Neural cell (in vitro differentiated cells): Measurements from ENCODE around the gene MILR1. TPM values are rescaled to one million over a fixed set of nuclear protein-coding genes. Genes with fewer than 3 reads are reported as not detected.

ENCODE experiments used
- H2AFZ ChIP-seq: fragments of 200-600, 300-800 bp; sonication (generic), shearing (Covaris generic); 2 replicates; pipeline ENCODE4 v1.6.0; 2014; ENCODE audit warnings: low read depth, mild to moderate bottlenecking, antibody characterized with exemption, low read length, moderate library complexity
- H3F3A ChIP-seq: fragments of 200-600 bp; shearing (Covaris generic); 2 replicates; pipeline ENCODE4 v1.6.1; 2016; ENCODE audit warnings: mild to moderate bottlenecking, moderate library complexity, mixed read lengths, antibody characterized with exemption, low read length; ENCODE audit not compliant: insufficient read depth, poor library complexity, severe bottlenecking
- H3K27ac ChIP-seq: fragments of 200-600, 300-800 bp; sonication (generic), shearing (Covaris generic); 2 replicates; pipeline ENCODE4 v1.5.1; 2014; ENCODE audit warnings: mild to moderate bottlenecking, low read length, moderate library complexity
- H3K27me3 ChIP-seq: fragments of 300-800, 200-600 bp; sonication (generic), shearing (Covaris generic); 2 replicates; pipeline ENCODE4 v1.6.0; 2014; ENCODE audit warnings: mild to moderate bottlenecking, low read depth, low read length, moderate library complexity; ENCODE audit not compliant: insufficient read depth
- H3K36me3 ChIP-seq: fragments of 300-800, 200-600 bp; sonication (generic), shearing (Covaris generic); 2 replicates; pipeline ENCODE4 v1.5.1; 2014; ENCODE audit warnings: mild to moderate bottlenecking, antibody characterized with exemption, low read length, moderate library complexity; ENCODE audit not compliant: insufficient read depth
- H3K4me2 ChIP-seq: fragments of 300-800, 200-600 bp; sonication (generic), shearing (Covaris generic); 2 replicates; pipeline ENCODE4 v1.6.0; 2014; ENCODE audit warnings: mild to moderate bottlenecking, low read length
- H3K4me3 ChIP-seq: fragments of 300-800, 200-600 bp; sonication (generic), shearing (Covaris generic); 2 replicates; pipeline ENCODE4 v1.5.1; 2014; ENCODE audit warnings: mild to moderate bottlenecking, low read length, moderate library complexity
- H3K79me2 ChIP-seq: fragments of 200-600 bp; shearing (Covaris generic); replicated peaks from 2 replicates; pipeline ENCODE4 v1.6.0; 2014; ENCODE audit warnings: mild to moderate bottlenecking, low read length, moderate library complexity; ENCODE audit not compliant: insufficient read depth
- H3K9ac ChIP-seq: fragments of 300-800, 200-600 bp; sonication (generic), shearing (Covaris generic); 2 replicates; pipeline ENCODE4 v1.6.1; 2016; ENCODE audit warnings: mild to moderate bottlenecking, low read length, mixed read lengths
- H3K9me2 ChIP-seq: fragments of 200-600 bp; shearing (Covaris generic); 2 replicates; pipeline ENCODE4 v1.6.1; 2016; ENCODE audit warnings: mild to moderate bottlenecking, low read length, mixed read lengths; ENCODE audit not compliant: insufficient read depth
- H3K9me3 ChIP-seq: fragments of 200-600, 300-800 bp; sonication (generic), shearing (Covaris generic); 2 replicates; pipeline ENCODE4 v1.6.1; 2016; ENCODE audit warnings: mild to moderate bottlenecking, mixed run types, low read length, moderate library complexity, mixed read lengths
- H4K20me1 ChIP-seq: fragments of 200-600 bp; shearing (Covaris generic); 2 replicates; pipeline ENCODE4 v1.6.1; 2016; ENCODE audit warnings: mild to moderate bottlenecking, mixed run types; ENCODE audit not compliant: insufficient read depth
- CTCF ChIP-seq: fragments of 450-650 bp; IDR thresholded peaks from 2 replicates; pipeline ENCODE4 v1.5.1; 2014; ENCODE audit warnings: antibody characterized with exemption, mild to moderate bottlenecking, moderate library complexity; ENCODE audit not compliant: poor library complexity, severe bottlenecking
- EP300 ChIP-seq: fragments of 450-650 bp; conservative IDR thresholded peaks from 2 replicates; pipeline ENCODE4 v1.6.1; 2014; ENCODE audit warnings: antibody characterized with exemption, mild to moderate bottlenecking, moderate library complexity; ENCODE audit not compliant: poor library complexity, severe bottlenecking
- EZH2 ChIP-seq: fragments of 200-600, 300-800 bp; shearing (Covaris generic), sonication (generic); IDR thresholded peaks from 2 replicates; pipeline ENCODE4 v1.6.1; 2014; ENCODE audit warnings: antibody characterized with exemption, low read length, borderline replicate concordance, mild to moderate bottlenecking; ENCODE audit not compliant: insufficient read depth, poor library complexity, severe bottlenecking
- MXI1 ChIP-seq: fragments of 450-650 bp; conservative IDR thresholded peaks from 2 replicates; pipeline ENCODE4 v1.6.1; 2014; ENCODE audit warnings: antibody characterized with exemption, mild to moderate bottlenecking; ENCODE audit not compliant: poor library complexity, severe bottlenecking
- POLR2AphosphoS5 ChIP-seq: IDR thresholded peaks from 2 replicates; pipeline ENCODE4 v1.6.1; 2012
- RAD21 ChIP-seq: fragments of 450-650 bp; conservative IDR thresholded peaks from 2 replicates; pipeline ENCODE4 v1.6.1; 2014; ENCODE audit warnings: antibody characterized with exemption, mild to moderate bottlenecking, moderate library complexity
- REST ChIP-seq: IDR thresholded peaks from 2 replicates; pipeline ENCODE4 v1.6.1; 2012; ENCODE audit warnings: borderline replicate concordance
- SMC3 ChIP-seq: fragments of 450-650 bp; conservative IDR thresholded peaks from 2 replicates; pipeline ENCODE4 v1.6.1; 2014; ENCODE audit warnings: antibody characterized with exemption, mild to moderate bottlenecking, moderate library complexity; ENCODE audit not compliant: poor library complexity
- TAF1 ChIP-seq: IDR thresholded peaks from 2 replicates; pipeline ENCODE4 v1.6.1; 2012; ENCODE audit warnings: low read depth
- polyA plus RNA-seq: library from polyadenylated mRNA; depleted of rRNA; stranded (reverse); fragments of >200 nt; gene quantifications from 2 replicates; pipeline ENCODE4 v1.2.3, GENCODE V29; 2014

Gene MILR1
- polyA plus RNA-seq, 1 donor from 2014 or later = not detected

- H3K27me3 ChIP-seq = no peaks in the 10 kb centered on the region
- H2AFZ ChIP-seq = no peak overlapping the region
- no peak for TF ChIP-seq POLR2AphosphoS5
- no peak for TF ChIP-seq CTCF
- no peak for TF ChIP-seq EP300
- TF ChIP-seq MXI1 = no peak
- no peak for TF ChIP-seq SMC3
- TF ChIP-seq EZH2 = no peak
- TF ChIP-seq TAF1 = no peak
- TF ChIP-seq RAD21 = no peak
- TF ChIP-seq REST = no peak
- no peaks in the 10 kb centered on the region for H3K9me3 ChIP-seq
- no peaks in the 10 kb centered on the region for H4K20me1 ChIP-seq
- no peaks in the 10 kb centered on the region for H3K9me2 ChIP-seq
- no peak overlapping the region for H3K4me3 ChIP-seq
- H3K79me2 ChIP-seq = no peaks in the 10 kb centered on the region
- H3K36me3 ChIP-seq = no peaks in the 10 kb centered on the region
- H3K9ac ChIP-seq = no peak overlapping the region
- H3K4me2 ChIP-seq = no peak overlapping the region
- H3K27ac ChIP-seq = no peak overlapping the region
- H3F3A ChIP-seq = no peaks in the 10 kb centered on the region
These were observed 47.0 kb upstream of the MILR1 start for GRCh38 chr17:64401941-64402340.

GRCh38 chr17:64402469-64402868 is 46.4 kb upstream of the MILR1 start:
- no peak overlapping the region for H3K4me3 ChIP-seq
- TF ChIP-seq SMC3 = no peak
- TF ChIP-seq RAD21 = no peak
- no peak for TF ChIP-seq EZH2
- no peak for TF ChIP-seq TAF1
- no peak for TF ChIP-seq MXI1
- TF ChIP-seq EP300 = no peak
- TF ChIP-seq REST = no peak
- TF ChIP-seq POLR2AphosphoS5 = no peak
- TF ChIP-seq CTCF = no peak
- no peak overlapping the region for H3K27ac ChIP-seq
- no peaks in the 10 kb centered on the region for H3K36me3 ChIP-seq
- H2AFZ ChIP-seq = no peak overlapping the region
- no peaks in the 10 kb centered on the region for H3K27me3 ChIP-seq
- no peaks in the 10 kb centered on the region for H3F3A ChIP-seq
- H3K9ac ChIP-seq = no peak overlapping the region
- H3K4me2 ChIP-seq = no peak overlapping the region
- no peaks in the 10 kb centered on the region for H3K9me2 ChIP-seq
- no peaks in the 10 kb centered on the region for H3K79me2 ChIP-seq
- no peaks in the 10 kb centered on the region for H3K9me3 ChIP-seq
- H4K20me1 ChIP-seq = no peaks in the 10 kb centered on the region
